ENCODE results near the gene COL27A1. TPM values are rescaled to one million over a fixed set of nuclear protein-coding genes. Genes with fewer than 3 reads are reported as not detected.
"Not testable (repeated sequence)": the region's sequence is repeated elsewhere in the genome, so short reads cannot be mapped to it uniquely, and the experiment has no call there.

COL27A1 gene
- total RNA-seq, 1 donor from 2014 or later, result 0.33 TPM

DNA sequence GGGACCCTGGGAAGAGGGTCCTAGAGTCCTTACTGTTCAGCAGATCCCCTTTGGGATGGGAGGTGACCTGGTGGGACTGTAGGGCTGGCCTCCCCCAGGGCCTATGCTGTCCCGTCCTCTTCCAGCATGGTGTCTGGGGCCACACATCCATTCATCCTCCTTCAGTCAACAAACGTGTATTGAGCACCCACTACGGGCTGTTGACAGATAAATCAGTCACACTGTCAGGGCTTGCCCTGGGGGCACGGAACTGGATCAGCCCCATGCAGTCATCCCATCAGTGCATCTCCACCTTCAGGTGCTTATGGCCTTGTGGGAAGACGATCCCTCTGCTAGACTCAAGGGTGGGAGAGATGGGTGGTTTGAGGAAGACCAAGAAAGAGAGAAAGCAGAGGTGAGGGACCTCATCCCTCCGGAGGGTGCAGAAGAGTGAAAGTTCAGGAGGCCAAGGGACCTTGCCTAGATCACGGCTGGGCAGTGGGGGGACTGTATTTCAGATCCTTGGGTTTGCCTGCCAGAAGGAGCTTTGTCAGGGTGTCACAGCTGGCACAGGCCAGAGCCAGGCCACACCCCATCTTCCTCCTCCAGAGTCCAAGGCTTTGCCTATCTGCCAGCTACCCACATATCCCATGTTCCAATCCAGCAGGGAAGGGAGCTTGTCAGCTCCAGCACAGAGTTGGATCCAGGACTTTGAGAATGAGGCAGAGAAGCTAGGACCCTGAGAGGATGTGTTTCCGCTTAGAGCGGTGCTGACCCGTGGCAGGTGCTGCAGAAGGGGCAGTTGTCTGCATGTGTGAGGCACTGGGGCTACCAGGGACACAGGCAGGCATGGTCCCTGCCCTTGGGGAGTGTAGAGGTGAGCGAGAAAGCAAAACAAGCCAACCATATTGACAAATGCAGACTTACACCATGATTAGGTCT, 30.5 kb downstream of the COL27A1 start:
- no peak for DNase-seq
- ATAC-seq (ENCODE audit: low read depth), result no peak

DNA sequence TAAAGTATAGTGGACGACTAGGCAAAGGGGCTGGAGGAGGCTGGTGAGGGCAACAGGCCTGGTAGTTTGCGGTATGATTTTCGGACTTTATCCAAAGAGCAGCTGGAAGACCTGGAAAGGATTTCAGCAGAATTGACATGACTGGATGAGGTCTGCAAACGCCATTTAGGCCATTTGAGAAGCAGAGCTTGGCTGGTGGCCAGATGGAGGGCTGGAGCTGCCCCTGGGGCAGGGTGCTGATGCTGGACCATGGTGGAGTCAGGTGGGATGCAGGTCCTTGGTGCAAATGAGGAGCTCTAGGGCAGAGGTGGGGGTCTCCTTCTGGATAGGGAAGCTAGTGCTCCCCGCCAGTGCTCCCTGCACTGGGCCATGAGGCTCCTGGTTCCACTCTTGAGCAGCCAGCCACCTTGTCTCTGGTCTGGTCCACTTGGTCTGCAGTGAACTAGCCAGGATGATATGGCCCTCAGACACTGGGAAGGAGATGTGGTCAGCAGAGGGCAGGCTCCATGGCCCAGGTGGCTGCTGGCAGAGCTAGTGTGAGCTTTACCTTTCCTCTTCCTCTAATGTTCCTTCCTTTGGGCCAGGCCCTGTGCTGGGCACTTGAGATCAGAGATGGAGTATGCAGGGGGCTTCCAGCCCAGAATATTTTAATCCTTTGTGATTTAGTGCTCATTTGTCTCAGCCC, 31.4 kb downstream of the COL27A1 start:
- intact Hi-C loops (cut with micrococcal nuclease), result no loop called here
- no peak overlapping the region for H3K27ac Mint-ChIP-seq
- no peak for DNase-seq
- CTCF ChIA-PET, result interaction anchor here (0.5 kb wide), 1 partner anchor 25 kb away, joined by 3 read pairs; no protein-coding TSS in a partner anchor
- peaks cover 2% of the 10 kb centered on the region for H3K27me3 Mint-ChIP-seq
- no peaks in the 10 kb centered on the region for H3K4me1 Mint-ChIP-seq
- no peak overlapping the region for H3K4me3 Mint-ChIP-seq
- H3K36me3 Mint-ChIP-seq (ENCODE audit: low read depth), result no peaks in the 10 kb centered on the region
- no peak for TF ChIP-seq CTCF (IDR thresholded peaks at IDR 0.05)
- no peak for ATAC-seq (ENCODE audit: low read depth)
- H3K9me3 Mint-ChIP-seq, result peaks cover 14% of the 10 kb centered on the region
- POLR2A ChIA-PET, result no interaction called here

More for the DNA sequence above, 30.5 kb downstream of the COL27A1 start:
- H3K27me3 Mint-ChIP-seq, result no peaks in the 10 kb centered on the region
- POLR2A ChIA-PET, result no interaction called here
- H3K36me3 Mint-ChIP-seq (ENCODE audit: low read depth), result no peaks in the 10 kb centered on the region
- peaks cover 9% of the 10 kb centered on the region for H3K9me3 Mint-ChIP-seq
- no peaks in the 10 kb centered on the region for H3K4me1 Mint-ChIP-seq
- CTCF ChIA-PET, result no interaction called here
- intact Hi-C loops (cut with micrococcal nuclease), result no loop called here
- H3K4me3 Mint-ChIP-seq, result no peak overlapping the region
- no peak overlapping the region for H3K27ac Mint-ChIP-seq
- TF ChIP-seq CTCF (IDR thresholded peaks at IDR 0.05), result no peak

DNA sequence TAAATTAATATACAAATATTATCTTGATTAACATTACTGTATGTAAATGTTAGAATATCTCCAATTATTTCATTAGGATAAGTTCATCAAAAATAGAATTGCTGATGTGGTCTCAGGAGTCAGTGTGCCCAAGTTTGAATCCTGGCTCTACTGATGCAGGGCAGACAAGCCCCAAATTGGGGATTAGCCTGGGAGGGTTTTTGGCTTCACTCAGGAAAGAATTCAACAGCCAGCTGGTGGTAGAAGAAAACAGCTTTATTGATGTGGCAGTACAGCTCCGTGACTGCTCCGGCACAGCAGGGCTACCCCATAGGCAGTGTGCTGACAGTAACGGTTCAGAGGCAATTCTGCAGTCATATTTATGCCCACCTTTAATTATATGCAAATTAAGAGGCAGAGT, 32.5 kb downstream of the COL27A1 start:
- CTCF ChIA-PET, result no interaction called here

DNA sequence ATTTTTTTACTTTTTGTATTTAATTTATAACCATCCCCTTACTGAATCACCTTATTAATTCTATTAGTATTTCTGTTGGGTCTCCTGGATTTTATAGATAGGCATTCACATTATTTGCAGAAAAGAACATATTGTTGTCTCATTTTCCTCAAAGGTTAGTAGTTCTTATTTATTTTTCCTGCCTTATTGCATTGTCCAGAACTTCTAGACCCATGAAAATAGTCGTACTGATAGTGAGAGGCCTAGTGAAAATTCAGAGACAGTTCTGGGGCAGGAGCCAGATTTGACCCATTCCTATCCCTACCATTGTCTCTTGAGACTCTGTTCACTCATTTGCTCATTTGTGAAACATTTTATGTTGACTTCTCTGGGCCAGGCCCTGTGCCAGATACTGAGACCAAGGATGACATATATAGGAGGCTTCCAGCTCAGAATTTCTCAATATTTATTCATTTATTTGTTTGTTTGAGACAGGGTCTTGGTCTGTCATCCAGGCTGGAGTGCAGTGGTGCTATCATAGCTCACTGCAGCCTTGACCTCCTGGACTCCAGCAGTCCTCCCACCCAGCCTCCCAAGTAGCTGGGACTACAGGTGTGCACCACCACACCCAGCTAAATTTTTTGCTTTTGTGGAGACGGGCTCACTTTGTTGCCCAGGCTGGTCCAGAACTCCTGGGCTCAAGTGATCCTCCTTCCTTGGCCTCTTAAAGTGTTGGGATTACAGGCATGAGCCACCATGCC, 34.7 kb downstream of the COL27A1 start:
- CTCF ChIA-PET, result no interaction called here
- H3K27ac Mint-ChIP-seq, result no peak overlapping the region
- H3K4me1 Mint-ChIP-seq, result no peaks in the 10 kb centered on the region
- ATAC-seq (ENCODE audit: low read depth), result no peak
- intact Hi-C loops (cut with micrococcal nuclease), result no loop called here
- H3K9me3 Mint-ChIP-seq, result peaks cover 16% of the 10 kb centered on the region
- POLR2A ChIA-PET, result no interaction called here
- H3K36me3 Mint-ChIP-seq (ENCODE audit: low read depth), result no peaks in the 10 kb centered on the region
- no peak for DNase-seq
- H3K27me3 Mint-ChIP-seq, result peaks cover 10% of the 10 kb centered on the region
- TF ChIP-seq CTCF (IDR thresholded peaks at IDR 0.05), result no peak
- no peak overlapping the region for H3K4me3 Mint-ChIP-seq

More for the DNA sequence above, 32.5 kb downstream of the COL27A1 start:
- no peak overlapping the region for H3K27ac Mint-ChIP-seq
- no peak for DNase-seq
- POLR2A ChIA-PET, result no interaction called here
- no peak for TF ChIP-seq CTCF (IDR thresholded peaks at IDR 0.05)
- H3K27me3 Mint-ChIP-seq, result peaks cover 2% of the 10 kb centered on the region
- H3K36me3 Mint-ChIP-seq (ENCODE audit: low read depth), result no peaks in the 10 kb centered on the region
- ATAC-seq (ENCODE audit: low read depth), result no peak
- no peaks in the 10 kb centered on the region for H3K4me1 Mint-ChIP-seq
- H3K4me3 Mint-ChIP-seq, result no peak overlapping the region
- intact Hi-C loops (cut with micrococcal nuclease), result no loop called here
- H3K9me3 Mint-ChIP-seq, result peaks cover 16% of the 10 kb centered on the region

DNA sequence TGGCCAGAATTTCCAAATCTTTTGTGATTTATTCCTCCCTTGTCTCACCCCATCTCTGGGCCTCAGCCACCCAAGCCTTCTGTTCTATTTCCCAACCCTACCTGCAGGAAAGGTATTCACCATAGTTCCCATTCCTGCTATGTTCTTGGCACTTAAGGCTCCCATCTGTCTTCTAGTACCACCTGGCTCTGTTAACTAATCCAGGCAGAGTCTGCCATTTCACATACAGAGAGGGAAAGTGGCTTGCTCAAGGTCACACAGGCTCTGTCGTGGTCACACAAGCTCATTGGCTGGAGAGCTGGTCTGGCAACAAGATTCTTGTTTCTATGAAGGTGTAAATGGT, 35.2 kb downstream of the COL27A1 start:
- POLR2A ChIA-PET, result no interaction called here
- intact Hi-C loops (cut with micrococcal nuclease), result no loop called here

GRCh38 chr9:114191402-114191801, 36.1 kb downstream of the COL27A1 start:
- intact Hi-C loops (cut with micrococcal nuclease); H3K36me3 Mint-ChIP-seq (ENCODE audit: low read depth); H3K27ac Mint-ChIP-seq; H3K4me3 Mint-ChIP-seq; POLR2A ChIA-PET; DNase-seq; ATAC-seq (ENCODE audit: low read depth); CTCF ChIA-PET; H3K27me3 Mint-ChIP-seq; H3K4me1 Mint-ChIP-seq: not testable (repeated sequence)
- H3K9me3 Mint-ChIP-seq, result peaks cover 16% of the 10 kb centered on the region

More for the DNA sequence above, 35.2 kb downstream of the COL27A1 start:
- no peak for ATAC-seq (ENCODE audit: low read depth)
- Mint-ChIP-seq H3K27ac (no peak overlapping the region), H3K4me1 (no peaks in the 10 kb centered on the region), H3K36me3 (ENCODE audit: low read depth) (no peaks in the 10 kb centered on the region), H3K4me3 (no peak overlapping the region), H3K27me3 (peaks cover 10% of the 10 kb centered on the region), H3K9me3 (peaks cover 16% of the 10 kb centered on the region)
- TF ChIP-seq CTCF (IDR thresholded peaks at IDR 0.05), result no peak
- CTCF ChIA-PET, result no interaction called here
- no peak for DNase-seq

Data from activated B cell treated with CpG ODN at 0.5 μM for 24 hours (primary cell).